BLaER1 (cell line): Measurements from ENCODE around the gene LTO1.

Experiments used
- H3K27ac ChIP-seq: shearing (Covaris generic); formaldehyde crosslinking; 2 replicates; pipeline ENCODE4 v1.8.1; 2022
- H3K27me3 ChIP-seq: shearing (Covaris generic); formaldehyde crosslinking; 2 replicates; pipeline ENCODE4 v1.8.1; 2022
- H3K36me3 ChIP-seq: shearing (Covaris generic); formaldehyde crosslinking; 2 replicates; pipeline ENCODE4 v1.8.1; 2022
- H3K4me1 ChIP-seq: shearing (Covaris generic); formaldehyde crosslinking; 2 replicates; pipeline ENCODE4 v1.8.1; 2022
- H3K4me2 ChIP-seq: shearing (Covaris generic); formaldehyde crosslinking; 2 replicates; pipeline ENCODE4 v1.8.1; 2022
- H3K4me3 ChIP-seq: shearing (Covaris generic); formaldehyde crosslinking; 2 replicates; pipeline ENCODE4 v1.8.1; 2022
- H3K9ac ChIP-seq: shearing (Covaris generic); formaldehyde crosslinking; 2 replicates; pipeline ENCODE4 v1.8.1; 2022
- H3K9me3 ChIP-seq: shearing (Covaris generic); formaldehyde crosslinking; 2 replicates; pipeline ENCODE4 v1.8.1; 2022
- H4K20me1 ChIP-seq: shearing (Covaris generic); formaldehyde crosslinking; 2 replicates; pipeline ENCODE4 v1.8.1; 2022
- Cebpa-rat ChIP-seq: shearing (Covaris generic); IDR thresholded peaks from 2 replicates; pipeline ENCODE4 v1.8.1; 2022

Gene LTO1

GRCh38 chr11:69667619-69668604 is 7.2 kb downstream of the LTO1 start:
- H4K20me1 ChIP-seq, result peaks cover 96% of the 10 kb centered on the region
- no peak overlapping the region for H3K27ac ChIP-seq
- H3K4me1 ChIP-seq, result peaks cover 63% of the 10 kb centered on the region
- peak overlapping the region; percentile 52 for H3K4me2 ChIP-seq
- no peak for TF ChIP-seq Cebpa-rat
- no peak overlapping the region for H3K4me3 ChIP-seq
- H3K9ac ChIP-seq, result peak overlapping the region; percentile 69
- H3K9me3 ChIP-seq, result no peaks in the 10 kb centered on the region
- no peaks in the 10 kb centered on the region for H3K27me3 ChIP-seq
- H3K36me3 ChIP-seq, result peaks cover 71% of the 10 kb centered on the region

DNA sequence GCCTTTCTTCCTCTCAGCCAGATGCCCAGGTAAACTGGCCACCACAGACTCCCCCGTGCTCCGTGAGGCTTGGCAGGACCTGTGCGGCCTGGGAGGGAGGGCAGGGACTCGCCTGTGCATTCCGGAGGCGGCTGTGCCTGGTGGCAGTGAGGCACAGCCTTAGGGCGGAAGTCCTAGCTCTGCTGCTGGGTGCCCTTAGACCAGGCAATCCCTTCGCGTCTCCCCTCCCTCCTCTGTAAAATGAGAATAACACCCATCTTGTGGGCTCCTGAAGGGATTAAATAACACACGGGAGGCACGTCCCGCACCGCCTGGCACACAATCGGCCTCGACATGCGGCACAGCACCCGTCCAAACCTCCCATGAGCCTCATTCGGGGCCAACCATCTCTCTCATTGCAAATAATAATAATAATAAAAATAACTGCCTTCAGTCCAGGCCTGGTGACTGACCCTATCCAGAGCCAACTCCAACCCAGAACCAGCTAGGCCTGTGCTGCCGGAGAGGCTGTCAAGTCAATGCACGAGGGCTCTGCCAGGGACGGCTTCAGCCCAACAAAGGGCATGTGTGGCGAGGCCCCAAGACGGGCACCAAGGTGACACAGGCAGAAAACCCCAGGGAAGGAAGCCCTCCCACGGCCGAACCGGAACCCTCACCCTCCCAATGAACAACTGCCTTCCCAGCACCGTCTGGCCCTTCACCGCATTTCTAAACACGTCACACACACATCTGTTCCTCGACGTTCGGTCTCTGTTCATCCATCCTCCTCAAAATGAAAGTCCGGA is 8.2 kb downstream of the LTO1 start:
- Histone ChIP-seq H3K36me3 (peaks cover 61% of the 10 kb centered on the region), H3K4me2 (no peak overlapping the region), H3K4me3 (no peak overlapping the region), H3K9me3 (no peaks in the 10 kb centered on the region), H3K27ac (no peak overlapping the region), H4K20me1 (peaks cover 95% of the 10 kb centered on the region), H3K9ac (no peak overlapping the region), H3K4me1 (peaks cover 73% of the 10 kb centered on the region), H3K27me3 (no peaks in the 10 kb centered on the region)
- no peak for TF ChIP-seq Cebpa-rat

DNA sequence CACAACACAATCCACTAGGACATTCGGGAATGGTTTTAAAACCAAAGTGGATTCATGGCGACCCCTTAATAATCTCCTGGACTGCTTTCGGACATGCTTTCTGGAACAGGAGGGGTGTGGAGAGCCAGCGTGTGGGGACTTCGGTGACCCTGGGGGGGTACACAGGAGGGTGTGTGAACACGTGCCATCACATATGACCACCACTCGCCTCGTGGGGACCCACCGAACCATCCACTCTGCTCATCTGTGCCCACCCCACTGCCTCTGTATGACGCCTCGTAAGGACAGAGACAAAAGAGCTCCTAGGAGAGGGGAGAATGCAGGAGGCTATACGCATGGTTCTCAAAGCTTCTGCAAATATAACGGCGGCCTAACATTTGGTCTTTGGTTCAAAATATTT is 8.9 kb downstream of the LTO1 start:
- Histone ChIP-seq H3K27ac (no peak overlapping the region), H3K9me3 (no peaks in the 10 kb centered on the region), H3K4me2 (no peak overlapping the region), H3K27me3 (no peaks in the 10 kb centered on the region), H4K20me1 (peaks cover 88% of the 10 kb centered on the region), H3K4me3 (no peak overlapping the region), H3K36me3 (peaks cover 54% of the 10 kb centered on the region), H3K9ac (no peak overlapping the region), H3K4me1 (peaks cover 79% of the 10 kb centered on the region)
- TF ChIP-seq Cebpa-rat, result no peak

GRCh38 chr11:69665669-69666068 is 9.5 kb downstream of the LTO1 start:
- H3K36me3 ChIP-seq, result peaks cover 48% of the 10 kb centered on the region
- TF ChIP-seq Cebpa-rat, result no peak

GRCh38 chr11:69664901-69665300 is 10.3 kb downstream of the LTO1 start:
- no peak for TF ChIP-seq Cebpa-rat
- Histone ChIP-seq H4K20me1 (peaks cover 75% of the 10 kb centered on the region), H3K9ac (no peak overlapping the region), H3K4me1 (peaks cover 72% of the 10 kb centered on the region), H3K4me2 (peak overlapping the region; percentile 41), H3K36me3 (peaks cover 46% of the 10 kb centered on the region), H3K4me3 (no peak overlapping the region), H3K9me3 (no peaks in the 10 kb centered on the region), H3K27ac (no peak overlapping the region), H3K27me3 (no peaks in the 10 kb centered on the region)

More at GRCh38 chr11:69665669-69666068, 9.5 kb downstream of the LTO1 start:
- Histone ChIP-seq H3K4me3 (no peak overlapping the region), H3K27me3 (no peaks in the 10 kb centered on the region), H3K4me1 (peaks cover 80% of the 10 kb centered on the region), H3K27ac (no peak overlapping the region), H3K4me2 (no peak overlapping the region), H3K9me3 (no peaks in the 10 kb centered on the region), H3K9ac (no peak overlapping the region), H4K20me1 (peaks cover 82% of the 10 kb centered on the region)

GRCh38 chr11:69664103-69664775 is 10.9 kb downstream of the LTO1 start:
- no peak overlapping the region for H3K9ac ChIP-seq
- peaks cover 66% of the 10 kb centered on the region for H3K4me1 ChIP-seq
- peaks cover 40% of the 10 kb centered on the region for H3K36me3 ChIP-seq
- H3K4me2 ChIP-seq, result peak overlapping the region; percentile 70
- H3K27ac ChIP-seq, result no peak overlapping the region
- peaks cover 68% of the 10 kb centered on the region for H4K20me1 ChIP-seq
- no peaks in the 10 kb centered on the region for H3K9me3 ChIP-seq
- no peaks in the 10 kb centered on the region for H3K27me3 ChIP-seq
- no peak for TF ChIP-seq Cebpa-rat
- H3K4me3 ChIP-seq, result no peak overlapping the region

DNA sequence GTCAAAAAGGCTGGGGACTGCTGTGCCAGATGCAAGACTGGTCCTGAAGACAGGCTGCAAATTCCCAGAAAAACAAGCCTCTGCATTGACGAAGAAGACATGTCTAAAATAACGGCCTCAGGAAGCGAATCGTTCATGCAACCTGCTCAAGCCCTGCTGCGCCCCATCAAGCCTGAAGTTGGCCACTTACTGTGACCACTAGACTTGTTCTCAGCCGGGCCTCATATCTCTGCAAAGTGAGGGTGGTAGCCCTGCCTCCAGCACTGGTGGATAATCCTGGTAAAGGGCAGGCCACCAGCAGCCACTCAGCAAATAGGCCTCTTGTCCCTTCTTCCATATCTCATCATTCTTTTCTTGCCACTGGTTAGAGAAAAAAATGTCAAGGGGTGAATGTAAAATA is 11.8 kb downstream of the LTO1 start:
- Histone ChIP-seq H3K4me2 (peak overlapping the region; percentile 70), H3K4me3 (no peak overlapping the region), H3K4me1 (peaks cover 56% of the 10 kb centered on the region), H3K9ac (no peak overlapping the region), H3K27ac (no peak overlapping the region), H3K9me3 (no peaks in the 10 kb centered on the region), H3K36me3 (peaks cover 37% of the 10 kb centered on the region), H3K27me3 (no peaks in the 10 kb centered on the region), H4K20me1 (peaks cover 62% of the 10 kb centered on the region)
- TF ChIP-seq Cebpa-rat, result no peak

DNA sequence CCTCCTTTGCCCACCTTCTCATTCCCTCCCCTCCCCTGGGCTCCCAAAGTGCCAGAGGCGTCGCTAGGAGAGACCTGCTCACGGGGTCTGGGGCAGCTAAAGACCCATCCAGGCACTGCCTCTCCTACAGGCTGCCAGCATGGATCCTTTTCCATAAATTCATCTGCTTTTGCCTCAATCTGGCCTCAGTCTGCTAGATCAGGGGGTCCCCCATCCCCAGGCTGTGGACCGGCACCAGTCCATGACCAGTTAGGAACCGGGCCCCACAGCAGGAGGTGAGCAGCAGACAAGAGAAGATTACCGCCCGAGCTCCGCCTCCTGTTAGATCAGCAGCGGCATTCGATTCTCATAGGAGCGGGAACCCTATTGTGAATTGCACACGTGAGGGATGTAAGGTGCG is 12.3 kb downstream of the LTO1 start:
- peak overlapping the region; percentile 28; the same call in 1 of the 2 replicates for H3K9ac ChIP-seq
- peak overlapping the region; percentile 33; the same call in 1 of the 2 replicates for H3K27ac ChIP-seq
- peaks cover 51% of the 10 kb centered on the region for H3K4me1 ChIP-seq
- H3K9me3 ChIP-seq, result no peaks in the 10 kb centered on the region
- no peaks in the 10 kb centered on the region for H3K27me3 ChIP-seq
- H3K36me3 ChIP-seq, result peaks cover 36% of the 10 kb centered on the region
- no peak overlapping the region for H3K4me3 ChIP-seq
- TF ChIP-seq Cebpa-rat, result no peak
- peaks cover 57% of the 10 kb centered on the region for H4K20me1 ChIP-seq
- H3K4me2 ChIP-seq, result peak overlapping the region; percentile 70

DNA sequence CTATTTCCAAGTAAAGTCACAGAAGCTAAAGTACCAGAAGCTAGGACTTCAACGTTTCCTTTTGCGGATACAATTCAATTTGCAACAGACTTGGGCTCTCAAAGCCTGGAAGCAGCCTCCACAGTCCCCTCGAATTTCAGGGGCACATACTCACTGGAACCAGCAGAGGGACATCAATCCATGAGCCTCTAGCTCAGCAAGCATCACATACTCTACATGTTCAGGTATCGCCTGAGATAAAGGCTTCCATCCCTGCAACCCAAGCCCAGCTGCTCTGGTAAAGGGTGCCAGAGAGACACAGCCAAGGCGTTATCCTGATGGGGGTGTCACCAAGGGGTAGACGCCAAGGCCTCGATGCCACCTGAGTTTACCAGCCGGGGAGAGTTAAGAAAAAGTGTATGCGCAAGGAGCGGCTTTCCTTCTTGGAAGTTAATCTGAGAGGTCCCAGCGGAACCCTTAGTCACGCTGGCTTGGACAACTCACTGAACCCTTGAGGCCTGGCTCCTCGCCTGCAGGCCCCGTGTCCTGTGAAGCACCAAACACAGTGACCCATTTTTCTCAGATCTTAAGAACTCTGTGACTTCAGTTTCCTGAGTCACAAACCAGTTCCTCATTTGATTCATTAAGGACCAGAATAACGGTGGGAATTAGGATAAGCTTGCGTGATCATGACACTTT is 13.0 kb downstream of the LTO1 start:
- Histone ChIP-seq H3K9me3 (no peaks in the 10 kb centered on the region), H3K4me2 (peak overlapping the region; percentile 70), H4K20me1 (peaks cover 51% of the 10 kb centered on the region), H3K4me3 (no peak overlapping the region), H3K4me1 (peaks cover 48% of the 10 kb centered on the region), H3K9ac (peak overlapping the region; percentile 28; the same call in 1 of the 2 replicates), H3K27ac (peak overlapping the region; percentile 33; the same call in 1 of the 2 replicates), H3K27me3 (no peaks in the 10 kb centered on the region), H3K36me3 (peaks cover 29% of the 10 kb centered on the region)
- no peak for TF ChIP-seq Cebpa-rat
